ENCODE measurements around the gene PHOX2B. TPM values are rescaled to one million over a fixed set of nuclear protein-coding genes. Genes with fewer than 3 reads are reported as not detected.

PHOX2B gene
- total RNA-seq, 1 experiment from 2014 or later, result 0.09 TPM

DNA sequence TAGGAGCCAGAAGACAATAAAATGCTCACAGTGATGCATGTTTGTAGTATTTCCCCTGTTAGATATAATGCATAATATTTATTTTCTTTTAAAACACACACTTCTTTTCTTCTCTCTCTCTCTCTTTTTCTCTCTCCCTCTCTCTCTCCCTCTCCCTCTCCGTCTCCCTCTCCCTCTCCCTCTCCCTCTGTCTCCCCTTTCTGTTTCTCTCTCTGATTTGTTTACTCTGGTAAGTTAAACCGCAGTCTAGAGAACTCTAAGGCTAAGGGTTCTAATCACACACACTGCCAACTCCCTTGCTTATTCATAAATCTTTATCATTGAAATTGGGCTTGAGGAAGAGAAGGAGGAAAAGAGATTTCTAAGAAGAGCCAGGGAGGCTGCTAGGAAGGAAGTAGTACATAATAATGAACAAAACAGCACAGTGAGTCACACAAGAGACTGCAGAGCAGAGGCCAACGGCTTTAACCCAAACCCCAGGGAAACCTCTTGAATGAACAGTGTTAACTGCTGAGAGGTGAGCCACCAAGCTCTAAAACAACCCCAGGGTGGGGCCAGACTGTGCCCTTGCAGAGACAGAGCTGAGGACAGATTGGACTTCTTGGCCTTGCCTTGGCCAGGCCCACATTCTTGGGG is 9.1 kb upstream of the PHOX2B start:
- Histone ChIP-seq H3K4me3 (ENCODE audit: low read depth, low read length, poor library complexity, severe bottlenecking) (no peak overlapping the region), H3K27ac (ENCODE audit: low read depth, low read length, poor library complexity, severe bottlenecking) (no peak overlapping the region), H3K4me1 (ENCODE audit: insufficient read depth, low read length, poor library complexity, severe bottlenecking) (peaks cover 13% of the 10 kb centered on the region), H3K27me3 (replicated peaks; ENCODE audit: insufficient read depth, low read depth, low read length, poor library complexity) (peaks cover 40% of the 10 kb centered on the region), H3K36me3 (ENCODE audit: insufficient read depth, low read length, poor library complexity, severe bottlenecking) (no peaks in the 10 kb centered on the region), H3K9me3 (ENCODE audit: low read depth, low read length, poor library complexity, severe bottlenecking) (no peaks in the 10 kb centered on the region)
- intact Hi-C loops (cut with micrococcal nuclease; ENCODE audit: unreplicated experiment), result no loop called here
- ChIA-PET CTCF (no interaction called here), POLR2A (ENCODE audit: low non-redundant PET) (no interaction called here)
- no TSS peak for BruUV-seq (replicated peaks)
- DNase-seq (ENCODE audit: low spot score), result peak; percentile 58
- TF ChIP-seq, protein P1, sequence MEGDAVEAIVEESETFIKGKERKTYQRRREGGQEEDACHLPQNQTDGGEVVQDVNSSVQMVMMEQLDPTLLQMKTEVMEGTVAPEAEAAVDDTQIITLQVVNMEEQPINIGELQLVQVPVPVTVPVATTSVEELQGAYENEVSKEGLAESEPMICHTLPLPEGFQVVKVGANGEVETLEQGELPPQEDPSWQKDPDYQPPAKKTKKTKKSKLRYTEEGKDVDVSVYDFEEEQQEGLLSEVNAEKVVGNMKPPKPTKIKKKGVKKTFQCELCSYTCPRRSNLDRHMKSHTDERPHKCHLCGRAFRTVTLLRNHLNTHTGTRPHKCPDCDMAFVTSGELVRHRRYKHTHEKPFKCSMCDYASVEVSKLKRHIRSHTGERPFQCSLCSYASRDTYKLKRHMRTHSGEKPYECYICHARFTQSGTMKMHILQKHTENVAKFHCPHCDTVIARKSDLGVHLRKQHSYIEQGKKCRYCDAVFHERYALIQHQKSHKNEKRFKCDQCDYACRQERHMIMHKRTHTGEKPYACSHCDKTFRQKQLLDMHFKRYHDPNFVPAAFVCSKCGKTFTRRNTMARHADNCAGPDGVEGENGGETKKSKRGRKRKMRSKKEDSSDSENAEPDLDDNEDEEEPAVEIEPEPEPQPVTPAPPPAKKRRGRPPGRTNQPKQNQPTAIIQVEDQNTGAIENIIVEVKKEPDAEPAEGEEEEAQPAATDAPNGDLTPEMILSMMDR (conservative IDR thresholded peaks at IDR 0.05; ENCODE audit: low read depth, low read length), result no peak
- TF ChIP-seq EZH2 (IDR thresholded peaks at IDR 0.05; ENCODE audit: borderline replicate concordance, low read depth, low read length, poor library complexity, severe bottlenecking), result no peak

- Histone ChIP-seq H3K36me3 (ENCODE audit: insufficient read depth, low read length, poor library complexity, severe bottlenecking) (no peaks in the 10 kb centered on the region), H3K27me3 (replicated peaks; ENCODE audit: insufficient read depth, low read depth, low read length, poor library complexity) (peaks cover 77% of the 10 kb centered on the region), H3K4me3 (ENCODE audit: low read depth, low read length, poor library complexity, severe bottlenecking) (no peak overlapping the region), H3K4me1 (ENCODE audit: insufficient read depth, low read length, poor library complexity, severe bottlenecking) (peaks cover 9% of the 10 kb centered on the region), H3K27ac (ENCODE audit: low read depth, low read length, poor library complexity, severe bottlenecking) (no peak overlapping the region), H3K9me3 (ENCODE audit: low read depth, low read length, poor library complexity, severe bottlenecking) (no peaks in the 10 kb centered on the region)
- DNase-seq (ENCODE audit: low spot score), result no peak
- TF ChIP-seq, protein P1 (conservative IDR thresholded peaks at IDR 0.05; ENCODE audit: low read depth, low read length), result no peak
- TF ChIP-seq EZH2 (IDR thresholded peaks at IDR 0.05; ENCODE audit: borderline replicate concordance, low read depth, low read length, poor library complexity, severe bottlenecking), result no peak
- intact Hi-C loops (cut with micrococcal nuclease; ENCODE audit: unreplicated experiment), result no loop called here
- BruUV-seq (replicated peaks), result no TSS peak
- ChIA-PET POLR2A (ENCODE audit: low non-redundant PET) (no interaction called here), CTCF (no interaction called here)
Observed at GRCh38 chr4:41753942-41754341, 5.4 kb upstream of the PHOX2B start.

- Histone ChIP-seq H3K36me3 (ENCODE audit: insufficient read depth, low read length, poor library complexity, severe bottlenecking) (no peaks in the 10 kb centered on the region), H3K4me3 (ENCODE audit: low read depth, low read length, poor library complexity, severe bottlenecking) (no peak overlapping the region), H3K4me1 (ENCODE audit: insufficient read depth, low read length, poor library complexity, severe bottlenecking) (peaks cover under 1% of the 10 kb centered on the region), H3K27me3 (replicated peaks; ENCODE audit: insufficient read depth, low read depth, low read length, poor library complexity) (peaks cover 94% of the 10 kb centered on the region), H3K27ac (ENCODE audit: low read depth, low read length, poor library complexity, severe bottlenecking) (no peak overlapping the region), H3K9me3 (ENCODE audit: low read depth, low read length, poor library complexity, severe bottlenecking) (no peaks in the 10 kb centered on the region)
- no peak for DNase-seq (ENCODE audit: low spot score)
- intact Hi-C loops (cut with micrococcal nuclease; ENCODE audit: unreplicated experiment), result no loop called here
- ChIA-PET POLR2A (ENCODE audit: low non-redundant PET) (no interaction called here), CTCF (no interaction called here)
- TF ChIP-seq, protein P1 (conservative IDR thresholded peaks at IDR 0.05; ENCODE audit: low read depth, low read length), result no peak
- TF ChIP-seq EZH2 (IDR thresholded peaks at IDR 0.05; ENCODE audit: borderline replicate concordance, low read depth, low read length, poor library complexity, severe bottlenecking), result peak; percentile 64
- no TSS peak for BruUV-seq (replicated peaks)
Observed at GRCh38 chr4:41752081-41752836, 3.7 kb upstream of the PHOX2B start.

Measured in A673 (cell line).